Measurements from ENCODE around the gene PDLIM1.
"Not testable (repeated sequence)": the region's sequence is repeated elsewhere in the genome, so short reads cannot be mapped to it uniquely, and the experiment has no call there.

DNA sequence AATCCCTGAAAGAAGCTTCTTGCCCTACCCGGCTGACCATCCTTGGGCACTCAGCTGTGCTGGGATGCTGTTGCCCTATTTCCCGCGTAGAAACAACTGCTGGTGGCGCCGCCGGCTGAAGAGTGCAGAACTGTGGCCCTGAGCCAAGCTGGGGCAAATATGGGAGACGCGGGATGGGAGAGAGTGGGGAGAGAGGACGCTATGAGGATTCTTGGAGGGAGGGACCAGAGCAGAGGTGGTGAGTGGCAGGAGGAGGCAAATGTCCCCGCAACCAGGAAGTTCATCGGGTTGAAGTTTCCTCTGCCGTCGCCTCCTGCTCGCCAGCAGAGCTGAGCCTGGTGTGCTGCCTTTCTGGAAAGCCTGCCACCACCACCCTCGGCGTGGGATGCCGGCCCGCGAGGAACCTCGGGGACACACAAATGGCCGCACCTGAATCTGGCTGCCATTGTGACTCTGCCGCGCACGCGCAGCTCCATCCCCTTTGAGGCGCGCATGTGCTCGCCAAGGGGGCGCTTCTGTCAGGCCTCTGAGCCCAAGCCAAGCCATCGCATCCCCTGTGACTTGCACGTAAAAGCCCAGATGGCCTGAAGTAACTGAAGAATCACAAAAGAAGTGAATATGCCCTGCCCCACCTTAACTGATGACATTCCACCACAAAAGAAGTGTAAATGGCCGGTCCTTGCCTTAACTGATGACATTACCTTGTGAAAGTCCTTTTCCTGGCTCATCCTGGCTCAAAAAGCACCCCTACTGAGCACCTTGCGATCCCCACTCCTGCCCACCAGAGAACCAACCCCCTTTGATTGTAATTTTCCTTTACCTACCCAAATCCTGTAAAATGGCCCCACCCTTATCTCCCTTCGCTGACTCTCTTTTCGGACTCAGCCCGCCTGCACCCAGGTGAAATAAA is 59.9 kb downstream of the PDLIM1 start:
- TF ChIP-seq CTCF (conservative IDR thresholded peaks at IDR 0.05); EZH2 (IDR thresholded peaks at IDR 0.05; ENCODE audit: low read depth): not testable (repeated sequence)
